HEK293 (cell line): ENCODE results near the gene RGS14.

ENCODE experiments used
- BCL11B ChIP-seq: fragments of 450-650 bp; formaldehyde crosslinking; IDR thresholded peaks from 2 replicates; pipeline ENCODE4 v1.5.1; 2016; ENCODE audit warnings: low read depth, missing biosample characterization, missing genetic modification characterization
- GLIS1 ChIP-seq: fragments of 450-650 bp; formaldehyde crosslinking; IDR thresholded peaks from 2 replicates; pipeline ENCODE4 v1.5.1; 2016; ENCODE audit warnings: missing biosample characterization, missing genetic modification characterization
- OSR2 ChIP-seq: fragments of 450-650 bp; formaldehyde crosslinking; IDR thresholded peaks from 2 replicates; pipeline ENCODE4 v1.5.1; 2016; ENCODE audit warnings: missing biosample characterization, missing genetic modification characterization
- RBAK ChIP-seq: fragments of 450-650 bp; formaldehyde crosslinking; IDR thresholded peaks from 2 replicates; pipeline ENCODE4 v1.5.1; 2016; ENCODE audit warnings: missing biosample characterization, missing genetic modification characterization
- YY1 ChIP-seq: fragments of 450-650 bp; formaldehyde crosslinking; IDR thresholded peaks from 2 replicates; pipeline ENCODE4 v1.5.1; 2018; ENCODE audit warnings: missing biosample characterization, missing genetic modification characterization
- ZBTB20 ChIP-seq: fragments of 450-650 bp; formaldehyde crosslinking; IDR thresholded peaks from 2 replicates; pipeline ENCODE4 v1.5.1; 2016; ENCODE audit warnings: missing biosample characterization, missing genetic modification characterization
- ZFP37 ChIP-seq: fragments of 450-650 bp; formaldehyde crosslinking; IDR thresholded peaks from 2 replicates; pipeline ENCODE4 v1.5.1; 2016; ENCODE audit warnings: missing biosample characterization, missing genetic modification characterization
- ZIC2 ChIP-seq: fragments of 450-650 bp; formaldehyde crosslinking; IDR thresholded peaks from 2 replicates; pipeline ENCODE4 v1.5.1; 2016; ENCODE audit warnings: missing biosample characterization, missing genetic modification characterization
- ZNF112 ChIP-seq: fragments of 450-650 bp; formaldehyde crosslinking; IDR thresholded peaks from 2 replicates; pipeline ENCODE4 v1.5.0; 2017; ENCODE audit warnings: missing biosample characterization, missing genetic modification characterization
- ZNF138 ChIP-seq: fragments of 450-650 bp; formaldehyde crosslinking; IDR thresholded peaks from 2 replicates; pipeline ENCODE4 v1.5.1; 2016; ENCODE audit warnings: missing biosample characterization, missing genetic modification characterization, borderline replicate concordance
- ZNF16 ChIP-seq: fragments of 450-650 bp; formaldehyde crosslinking; IDR thresholded peaks from 2 replicates; pipeline ENCODE4 v1.5.1; 2016; ENCODE audit warnings: low read depth, missing biosample characterization, missing genetic modification characterization
- ZNF174 ChIP-seq: fragments of 450-650 bp; formaldehyde crosslinking; IDR thresholded peaks from 2 replicates; pipeline ENCODE4 v1.5.0; 2017; ENCODE audit warnings: missing biosample characterization, mild to moderate bottlenecking, missing genetic modification characterization
- ZNF202 ChIP-seq: fragments of 450-650 bp; formaldehyde crosslinking; IDR thresholded peaks from 2 replicates; pipeline ENCODE4 v1.5.1; 2016; ENCODE audit warnings: missing biosample characterization, missing genetic modification characterization, borderline replicate concordance
- ZNF23 ChIP-seq: fragments of 450-650 bp; formaldehyde crosslinking; IDR thresholded peaks from 2 replicates; pipeline ENCODE4 v1.5.1; 2016; ENCODE audit warnings: missing biosample characterization, missing genetic modification characterization, borderline replicate concordance
- ZNF248 ChIP-seq: fragments of 450-650 bp; formaldehyde crosslinking; IDR thresholded peaks from 2 replicates; pipeline ENCODE4 v1.5.1; 2017; ENCODE audit warnings: missing biosample characterization, missing genetic modification characterization
- ZNF366 ChIP-seq: fragments of 450-650 bp; formaldehyde crosslinking; conservative IDR thresholded peaks from 2 replicates; pipeline ENCODE4 v1.5.1; 2016; ENCODE audit warnings: missing biosample characterization, missing genetic modification characterization
- ZNF426 ChIP-seq: fragments of 450-650 bp; formaldehyde crosslinking; IDR thresholded peaks from 2 replicates; pipeline ENCODE4 v1.5.1; 2017; ENCODE audit warnings: missing biosample characterization, missing genetic modification characterization, mild to moderate bottlenecking, inconsistent platforms, moderate library complexity
- ZNF529 ChIP-seq: fragments of 450-650 bp; formaldehyde crosslinking; IDR thresholded peaks from 2 replicates; pipeline ENCODE4 v1.5.1; 2017; ENCODE audit warnings: missing genetic modification characterization, missing biosample characterization; ENCODE audit not compliant: insufficient replicate concordance
- ZNF561 ChIP-seq: fragments of 450-650 bp; IDR thresholded peaks from 2 replicates; pipeline ENCODE4 v1.5.1; 2018; ENCODE audit warnings: missing biosample characterization, missing genetic modification characterization, borderline replicate concordance
- ZNF777 ChIP-seq: fragments of 450-650 bp; formaldehyde crosslinking; IDR thresholded peaks from 2 replicates; pipeline ENCODE4 v1.5.1; 2017; ENCODE audit warnings: missing biosample characterization, missing genetic modification characterization, borderline replicate concordance
- ZXDB ChIP-seq: fragments of 450-650 bp; formaldehyde crosslinking; IDR thresholded peaks from 2 replicates; pipeline ENCODE4 v1.5.1; 2016; ENCODE audit warnings: missing biosample characterization, missing genetic modification characterization
- TF ChIP-seq, protein P1 (sequence below): fragments of 450-650 bp; IDR thresholded peaks from 2 replicates; pipeline ENCODE4 v1.5.1; 2018; ENCODE audit warnings: missing biosample characterization, mild to moderate bottlenecking, missing genetic modification characterization
- TF ChIP-seq, protein P2 (sequence below): fragments of 450-650 bp; formaldehyde crosslinking; IDR thresholded peaks from 2 replicates; pipeline ENCODE4 v1.5.1; 2016; ENCODE audit warnings: missing biosample characterization, missing genetic modification characterization
- TF ChIP-seq, protein P3 (sequence below): fragments of 450-650 bp; formaldehyde crosslinking; IDR thresholded peaks from 2 replicates; pipeline ENCODE4 v1.5.1; 2016; ENCODE audit warnings: missing biosample characterization, missing genetic modification characterization
- TF ChIP-seq, protein P4 (sequence below): fragments of 450-650 bp; formaldehyde crosslinking; IDR thresholded peaks from 2 replicates; pipeline ENCODE4 v1.5.1; 2016; ENCODE audit warnings: missing biosample characterization, missing genetic modification characterization
- TF ChIP-seq, protein P5 (sequence below): fragments of 450-650 bp; formaldehyde crosslinking; IDR thresholded peaks from 2 replicates; pipeline ENCODE4 v1.5.1; 2017; ENCODE audit warnings: missing biosample characterization, missing genetic modification characterization
- TF ChIP-seq, protein P6 (sequence below): fragments of 450-650 bp; formaldehyde crosslinking; IDR thresholded peaks from 2 replicates; pipeline ENCODE4 v1.5.1; 2016; ENCODE audit warnings: missing biosample characterization, missing genetic modification characterization, low read depth

Gene RGS14

DNA sequence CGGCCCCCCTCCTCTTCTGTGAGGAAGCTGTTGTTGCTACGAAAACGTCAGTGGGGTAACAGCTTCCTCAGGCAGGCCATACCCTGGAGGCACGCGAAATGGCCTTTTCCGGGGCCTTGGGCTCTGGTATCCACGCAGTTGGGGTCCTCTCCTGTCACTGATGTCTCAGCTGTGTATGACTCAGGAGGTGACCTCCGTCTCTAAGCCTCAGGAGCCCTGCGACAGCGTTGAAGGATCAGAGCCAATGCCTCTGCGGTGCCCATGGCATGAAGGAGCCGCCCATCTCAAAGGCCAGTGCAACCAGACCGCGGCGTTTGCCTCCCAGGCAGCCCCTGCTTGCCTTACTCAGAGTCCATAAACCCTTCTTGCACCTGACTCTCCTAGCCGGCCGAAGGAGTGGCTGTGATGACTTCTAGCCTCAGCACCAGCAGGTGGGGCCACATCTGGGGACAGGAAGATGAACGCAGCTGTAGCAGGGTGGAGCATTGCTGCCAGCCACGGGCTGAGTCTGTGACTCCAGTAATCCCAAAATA, 45.0 kb upstream of the RGS14 start (continued):
- TF ChIP-seq OSR2 (tag by site-specific recombination) (no peak), RBAK (tag by site-specific recombination) (no peak), ZNF202 (no peak), BCL11B (tag by site-specific recombination) (no peak), YY1 (tag by site-specific recombination) (no peak), ZXDB (0 out of 2 replicates have a peak, but pooled peaks have one; percentile 6), ZNF138 (tag by site-specific recombination) (no peak), ZNF529 (tag by site-specific recombination) (no peak), ZNF174 (no peak), ZNF426 (tag by site-specific recombination) (no peak), ZNF112 (tag by site-specific recombination) (no peak), ZNF248 (no peak), ZNF777 (tag by site-specific recombination) (no peak), ZBTB20 (peak; percentile 95), ZFP37 (0 out of 2 replicates have a peak, but pooled peaks have one; percentile 35), ZNF16 (tag by site-specific recombination) (no peak), ZNF366 (tag by site-specific recombination) (peak; percentile 20; the same call in 1 of the 2 replicates), ZNF23 (tag by site-specific recombination) (no peak), ZIC2 (tag by site-specific recombination) (peak; percentile 73), ZNF561 (tag by site-specific recombination) (no peak), GLIS1 (tag by site-specific recombination) (peak; percentile 83)
- TF ChIP-seq, protein P1, sequence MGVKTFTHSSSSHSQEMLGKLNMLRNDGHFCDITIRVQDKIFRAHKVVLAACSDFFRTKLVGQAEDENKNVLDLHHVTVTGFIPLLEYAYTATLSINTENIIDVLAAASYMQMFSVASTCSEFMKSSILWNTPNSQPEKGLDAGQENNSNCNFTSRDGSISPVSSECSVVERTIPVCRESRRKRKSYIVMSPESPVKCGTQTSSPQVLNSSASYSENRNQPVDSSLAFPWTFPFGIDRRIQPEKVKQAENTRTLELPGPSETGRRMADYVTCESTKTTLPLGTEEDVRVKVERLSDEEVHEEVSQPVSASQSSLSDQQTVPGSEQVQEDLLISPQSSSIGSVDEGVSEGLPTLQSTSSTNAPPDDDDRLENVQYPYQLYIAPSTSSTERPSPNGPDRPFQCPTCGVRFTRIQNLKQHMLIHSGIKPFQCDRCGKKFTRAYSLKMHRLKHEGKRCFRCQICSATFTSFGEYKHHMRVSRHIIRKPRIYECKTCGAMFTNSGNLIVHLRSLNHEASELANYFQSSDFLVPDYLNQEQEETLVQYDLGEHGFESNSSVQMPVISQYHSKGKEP (tag by site-specific recombination): no peak
- TF ChIP-seq, protein P2, sequence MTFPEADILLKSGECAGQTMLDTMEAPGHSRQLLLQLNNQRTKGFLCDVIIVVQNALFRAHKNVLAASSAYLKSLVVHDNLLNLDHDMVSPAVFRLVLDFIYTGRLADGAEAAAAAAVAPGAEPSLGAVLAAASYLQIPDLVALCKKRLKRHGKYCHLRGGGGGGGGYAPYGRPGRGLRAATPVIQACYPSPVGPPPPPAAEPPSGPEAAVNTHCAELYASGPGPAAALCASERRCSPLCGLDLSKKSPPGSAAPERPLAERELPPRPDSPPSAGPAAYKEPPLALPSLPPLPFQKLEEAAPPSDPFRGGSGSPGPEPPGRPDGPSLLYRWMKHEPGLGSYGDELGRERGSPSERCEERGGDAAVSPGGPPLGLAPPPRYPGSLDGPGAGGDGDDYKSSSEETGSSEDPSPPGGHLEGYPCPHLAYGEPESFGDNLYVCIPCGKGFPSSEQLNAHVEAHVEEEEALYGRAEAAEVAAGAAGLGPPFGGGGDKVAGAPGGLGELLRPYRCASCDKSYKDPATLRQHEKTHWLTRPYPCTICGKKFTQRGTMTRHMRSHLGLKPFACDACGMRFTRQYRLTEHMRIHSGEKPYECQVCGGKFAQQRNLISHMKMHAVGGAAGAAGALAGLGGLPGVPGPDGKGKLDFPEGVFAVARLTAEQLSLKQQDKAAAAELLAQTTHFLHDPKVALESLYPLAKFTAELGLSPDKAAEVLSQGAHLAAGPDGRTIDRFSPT (tag by site-specific recombination): peak; percentile 55
- TF ChIP-seq, protein P3, sequence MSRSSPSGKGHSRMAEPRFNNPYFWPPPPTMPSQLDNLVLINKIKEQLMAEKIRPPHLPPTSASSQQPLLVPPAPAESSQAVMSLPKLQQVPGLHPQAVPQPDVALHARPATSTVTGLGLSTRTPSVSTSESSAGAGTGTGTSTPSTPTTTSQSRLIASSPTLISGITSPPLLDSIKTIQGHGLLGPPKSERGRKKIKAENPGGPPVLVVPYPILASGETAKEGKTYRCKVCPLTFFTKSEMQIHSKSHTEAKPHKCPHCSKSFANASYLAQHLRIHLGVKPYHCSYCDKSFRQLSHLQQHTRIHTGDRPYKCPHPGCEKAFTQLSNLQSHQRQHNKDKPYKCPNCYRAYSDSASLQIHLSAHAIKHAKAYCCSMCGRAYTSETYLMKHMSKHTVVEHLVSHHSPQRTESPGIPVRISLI (tag by site-specific recombination): no peak
- TF ChIP-seq, protein P4, sequence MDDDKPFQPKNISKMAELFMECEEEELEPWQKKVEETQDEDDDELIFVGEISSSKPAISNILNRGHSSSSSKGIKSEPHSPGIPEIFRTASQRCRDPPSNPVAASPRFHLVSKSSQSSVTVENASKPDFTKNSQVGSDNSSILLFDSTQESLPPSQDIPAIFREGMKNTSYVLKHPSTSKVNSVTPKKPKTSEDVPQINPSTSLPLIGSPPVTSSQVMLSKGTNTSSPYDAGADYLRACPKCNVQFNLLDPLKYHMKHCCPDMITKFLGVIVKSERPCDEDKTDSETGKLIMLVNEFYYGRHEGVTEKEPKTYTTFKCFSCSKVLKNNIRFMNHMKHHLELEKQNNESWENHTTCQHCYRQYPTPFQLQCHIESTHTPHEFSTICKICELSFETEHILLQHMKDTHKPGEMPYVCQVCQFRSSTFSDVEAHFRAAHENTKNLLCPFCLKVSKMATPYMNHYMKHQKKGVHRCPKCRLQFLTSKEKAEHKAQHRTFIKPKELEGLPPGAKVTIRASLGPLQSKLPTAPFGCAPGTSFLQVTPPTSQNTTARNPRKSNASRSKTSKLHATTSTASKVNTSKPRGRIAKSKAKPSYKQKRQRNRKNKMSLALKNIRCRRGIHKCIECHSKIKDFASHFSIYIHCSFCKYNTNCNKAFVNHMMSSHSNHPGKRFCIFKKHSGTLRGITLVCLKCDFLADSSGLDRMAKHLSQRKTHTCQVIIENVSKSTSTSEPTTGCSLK: no peak
- TF ChIP-seq, protein P5, sequence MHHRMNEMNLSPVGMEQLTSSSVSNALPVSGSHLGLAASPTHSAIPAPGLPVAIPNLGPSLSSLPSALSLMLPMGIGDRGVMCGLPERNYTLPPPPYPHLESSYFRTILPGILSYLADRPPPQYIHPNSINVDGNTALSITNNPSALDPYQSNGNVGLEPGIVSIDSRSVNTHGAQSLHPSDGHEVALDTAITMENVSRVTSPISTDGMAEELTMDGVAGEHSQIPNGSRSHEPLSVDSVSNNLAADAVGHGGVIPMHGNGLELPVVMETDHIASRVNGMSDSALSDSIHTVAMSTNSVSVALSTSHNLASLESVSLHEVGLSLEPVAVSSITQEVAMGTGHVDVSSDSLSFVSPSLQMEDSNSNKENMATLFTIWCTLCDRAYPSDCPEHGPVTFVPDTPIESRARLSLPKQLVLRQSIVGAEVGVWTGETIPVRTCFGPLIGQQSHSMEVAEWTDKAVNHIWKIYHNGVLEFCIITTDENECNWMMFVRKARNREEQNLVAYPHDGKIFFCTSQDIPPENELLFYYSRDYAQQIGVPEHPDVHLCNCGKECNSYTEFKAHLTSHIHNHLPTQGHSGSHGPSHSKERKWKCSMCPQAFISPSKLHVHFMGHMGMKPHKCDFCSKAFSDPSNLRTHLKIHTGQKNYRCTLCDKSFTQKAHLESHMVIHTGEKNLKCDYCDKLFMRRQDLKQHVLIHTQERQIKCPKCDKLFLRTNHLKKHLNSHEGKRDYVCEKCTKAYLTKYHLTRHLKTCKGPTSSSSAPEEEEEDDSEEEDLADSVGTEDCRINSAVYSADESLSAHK (tag by site-specific recombination): 0 out of 2 replicates have a peak, but pooled peaks have one; percentile 8
- TF ChIP-seq, protein P6, sequence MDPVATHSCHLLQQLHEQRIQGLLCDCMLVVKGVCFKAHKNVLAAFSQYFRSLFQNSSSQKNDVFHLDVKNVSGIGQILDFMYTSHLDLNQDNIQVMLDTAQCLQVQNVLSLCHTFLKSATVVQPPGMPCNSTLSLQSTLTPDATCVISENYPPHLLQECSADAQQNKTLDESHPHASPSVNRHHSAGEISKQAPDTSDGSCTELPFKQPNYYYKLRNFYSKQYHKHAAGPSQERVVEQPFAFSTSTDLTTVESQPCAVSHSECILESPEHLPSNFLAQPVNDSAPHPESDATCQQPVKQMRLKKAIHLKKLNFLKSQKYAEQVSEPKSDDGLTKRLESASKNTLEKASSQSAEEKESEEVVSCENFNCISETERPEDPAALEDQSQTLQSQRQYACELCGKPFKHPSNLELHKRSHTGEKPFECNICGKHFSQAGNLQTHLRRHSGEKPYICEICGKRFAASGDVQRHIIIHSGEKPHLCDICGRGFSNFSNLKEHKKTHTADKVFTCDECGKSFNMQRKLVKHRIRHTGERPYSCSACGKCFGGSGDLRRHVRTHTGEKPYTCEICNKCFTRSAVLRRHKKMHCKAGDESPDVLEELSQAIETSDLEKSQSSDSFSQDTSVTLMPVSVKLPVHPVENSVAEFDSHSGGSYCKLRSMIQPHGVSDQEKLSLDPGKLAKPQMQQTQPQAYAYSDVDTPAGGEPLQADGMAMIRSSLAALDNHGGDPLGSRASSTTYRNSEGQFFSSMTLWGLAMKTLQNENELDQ (tag by site-specific recombination): no peak
